PC-9 (cell line): Measurements from ENCODE around the gene AGAP3.

Experiments
- EZH2 ChIP-seq: fragments of 200-600 bp; sonication (generic); IDR thresholded peaks from 2 replicates; pipeline ENCODE4 v1.8.0; 2017; ENCODE audit warnings: antibody characterized with exemption, low read depth
- TF ChIP-seq, protein P1 (sequence below): fragments of 200-600 bp; sonication (generic); conservative IDR thresholded peaks from 2 replicates; pipeline ENCODE4 v1.6.1; 2017; ENCODE audit warnings: mixed run types, antibody characterized with exemption, mild to moderate bottlenecking, moderate library complexity

DNA sequence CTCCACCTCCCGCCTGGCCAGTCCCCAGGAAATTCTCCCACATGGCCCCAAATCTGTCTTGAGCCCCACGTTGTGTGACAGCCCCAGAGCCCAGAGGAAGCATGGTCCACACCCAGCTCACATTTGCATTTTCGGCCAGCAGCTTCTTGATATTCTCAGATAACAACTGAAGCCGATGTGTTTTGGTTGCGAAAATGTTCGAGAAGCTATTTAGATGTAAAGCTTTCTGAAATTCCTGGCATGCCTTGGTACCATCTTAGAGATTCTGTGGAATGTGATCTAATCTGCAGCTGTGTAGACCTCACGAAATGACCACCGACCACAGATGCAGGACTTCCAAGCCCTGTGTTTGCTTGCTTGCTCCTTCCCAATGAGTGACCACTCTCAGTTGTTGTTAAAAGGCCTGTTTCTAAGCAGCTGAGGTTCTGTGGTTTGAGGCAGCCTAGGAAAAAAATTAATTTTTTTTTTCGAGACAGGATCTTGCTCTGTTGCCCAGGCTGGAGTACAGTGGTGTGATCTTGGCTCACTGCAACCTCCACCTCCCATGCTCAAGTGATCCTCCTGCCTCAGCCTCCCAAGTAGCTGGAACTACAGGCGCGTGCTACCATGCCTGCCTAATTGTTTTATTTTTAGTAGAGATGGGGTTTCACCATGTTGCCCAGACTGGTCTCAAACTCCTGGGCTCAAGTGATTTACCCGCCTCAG is 18.1 kb upstream of the AGAP3 start:
- TF ChIP-seq, protein P1, sequence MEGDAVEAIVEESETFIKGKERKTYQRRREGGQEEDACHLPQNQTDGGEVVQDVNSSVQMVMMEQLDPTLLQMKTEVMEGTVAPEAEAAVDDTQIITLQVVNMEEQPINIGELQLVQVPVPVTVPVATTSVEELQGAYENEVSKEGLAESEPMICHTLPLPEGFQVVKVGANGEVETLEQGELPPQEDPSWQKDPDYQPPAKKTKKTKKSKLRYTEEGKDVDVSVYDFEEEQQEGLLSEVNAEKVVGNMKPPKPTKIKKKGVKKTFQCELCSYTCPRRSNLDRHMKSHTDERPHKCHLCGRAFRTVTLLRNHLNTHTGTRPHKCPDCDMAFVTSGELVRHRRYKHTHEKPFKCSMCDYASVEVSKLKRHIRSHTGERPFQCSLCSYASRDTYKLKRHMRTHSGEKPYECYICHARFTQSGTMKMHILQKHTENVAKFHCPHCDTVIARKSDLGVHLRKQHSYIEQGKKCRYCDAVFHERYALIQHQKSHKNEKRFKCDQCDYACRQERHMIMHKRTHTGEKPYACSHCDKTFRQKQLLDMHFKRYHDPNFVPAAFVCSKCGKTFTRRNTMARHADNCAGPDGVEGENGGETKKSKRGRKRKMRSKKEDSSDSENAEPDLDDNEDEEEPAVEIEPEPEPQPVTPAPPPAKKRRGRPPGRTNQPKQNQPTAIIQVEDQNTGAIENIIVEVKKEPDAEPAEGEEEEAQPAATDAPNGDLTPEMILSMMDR = no peak
- no peak for TF ChIP-seq EZH2
